Ureter (tissue), 1 donor: Measurements from ENCODE around the gene PDLIM3. TPM values are rescaled to one million over a fixed set of nuclear protein-coding genes. Genes with fewer than 3 reads are reported as not detected.
"Not testable (repeated sequence)": the region's sequence is repeated elsewhere in the genome, so short reads cannot be mapped to it uniquely, and the experiment has no call there.

Experiments
- DNase-seq: peaks from one replicate; pipeline ENCODE4 v3.0.0-alpha.2; 2020; ENCODE audit warnings: low spot score
- total RNA-seq: library from RNA; stranded (reverse); gene quantifications from one replicate; pipeline ENCODE4 v1.2.4, GENCODE V29; 2023
- donor health status: DM: yes; HTN: yes; CAD: no.

Gene PDLIM3
- total RNA-seq, result 127 TPM

- DNase-seq, result peak; percentile 70
Measured at GRCh38 chr4:185534866-185535611, at the start of gene PDLIM3. Gene PDLIM3, minus strand, starts transcription at chr4:185535507. Its CDS starts 73 bp downstream, at chr4:185535434.

GRCh38 chr4:185583813-185584212 is 48.5 kb upstream of the PDLIM3 start:
- no peak for DNase-seq

GRCh38 chr4:185582651-185583400 is 47.5 kb upstream of the PDLIM3 start:
- no peak for DNase-seq

- DNase-seq, result no peak
Measured at GRCh38 chr4:185580699-185581098, 45.4 kb upstream of the PDLIM3 start.

GRCh38 chr4:185578284-185578683 is 43.0 kb upstream of the PDLIM3 start:
- DNase-seq, result no peak

GRCh38 chr4:185576962-185577950 is 41.9 kb upstream of the PDLIM3 start:
- no peak for DNase-seq

GRCh38 chr4:185576314-185576961 is 41.1 kb upstream of the PDLIM3 start:
- DNase-seq, result no peak

- DNase-seq, result no peak
Measured at GRCh38 chr4:185573651-185574199, 38.4 kb upstream of the PDLIM3 start.

GRCh38 chr4:185570727-185571126 is 35.4 kb upstream of the PDLIM3 start:
- DNase-seq, result no peak

GRCh38 chr4:185567381-185568376 is 32.4 kb upstream of the PDLIM3 start:
- DNase-seq, result peak; percentile 71

GRCh38 chr4:185566972-185567371 is 31.7 kb upstream of the PDLIM3 start:
- DNase-seq, result no peak

GRCh38 chr4:185566425-185566824 is 31.1 kb upstream of the PDLIM3 start:
- DNase-seq, result no peak

GRCh38 chr4:185565696-185566095 is 30.4 kb upstream of the PDLIM3 start:
- no peak for DNase-seq

- DNase-seq, result no peak
Measured at GRCh38 chr4:185564349-185564748, 29.0 kb upstream of the PDLIM3 start.

- no peak for DNase-seq
Measured at GRCh38 chr4:185562531-185562930, 27.2 kb upstream of the PDLIM3 start.

- DNase-seq, result no peak
Measured at GRCh38 chr4:185560316-185560715, 25.0 kb upstream of the PDLIM3 start.

GRCh38 chr4:185559915-185560281 is 24.6 kb upstream of the PDLIM3 start:
- DNase-seq, result no peak

GRCh38 chr4:185559251-185559914 is 24.1 kb upstream of the PDLIM3 start:
- DNase-seq, result not testable (repeated sequence)
